Activated T-helper 1 cell treated with anti-CD3 and anti-CD28 coated beads, Interleukin-12 subunit alpha, Interleukin-12 subunit beta, Interleukin-2, Interleukin-4 antibody, amounts not matched to agents 30 ng/mL and 10 ng/mL and 1 ng/mL, durations not matched to agents 14 hours and 24 hours and 36 hours (primary cell): ENCODE results near the gene KCNQ1. TPM values are rescaled to one million over a fixed set of nuclear protein-coding genes. Genes with fewer than 3 reads are reported as not detected.

Experiments used
- DNase-seq: peaks from one replicate; pipeline ENCODE4 v3.0.0; 2021; ENCODE audit warnings: low spot score
- H3K27ac Mint-ChIP-seq: one replicate; pipeline ENCODE4 v1.8.0; 2021; ENCODE audit warnings: mild to moderate bottlenecking, mixed read lengths
- H3K27me3 Mint-ChIP-seq: one replicate; pipeline ENCODE4 v1.8.0; 2022; ENCODE audit warnings: mild to moderate bottlenecking, moderate library complexity, mixed read lengths; ENCODE audit not compliant: insufficient read depth
- H3K36me3 Mint-ChIP-seq: one replicate; pipeline ENCODE4 v1.8.0; 2021; ENCODE audit warnings: low read depth, mixed read lengths
- H3K4me1 Mint-ChIP-seq: one replicate; pipeline ENCODE4 v1.8.0; 2021; ENCODE audit warnings: low read depth, mixed read lengths
- H3K4me3 Mint-ChIP-seq: one replicate; pipeline ENCODE4 v1.8.0; 2021; ENCODE audit warnings: mild to moderate bottlenecking, moderate library complexity, mixed read lengths
- H3K9me3 Mint-ChIP-seq: one replicate; pipeline ENCODE4 v1.8.0; 2021; ENCODE audit warnings: mixed read lengths
- intact Hi-C: fragments of 100-400 bp; cut with micrococcal nuclease; formaldehyde crosslinking; loops from one replicate; pipeline ENCODE4 v1.15.1; 2024
- total RNA-seq: library from RNA; stranded (reverse); gene quantifications from 2 replicates; pipeline ENCODE4 v1.2.3, GENCODE V29; 2022

Gene KCNQ1
- total RNA-seq, 1 donor from 2014 or later = 6.4 TPM

- DNase-seq = no peak
- Mint-ChIP-seq H3K4me1 (no peaks in the 10 kb centered on the region), H3K27me3 (peaks cover 8% of the 10 kb centered on the region), H3K4me3 (no peak overlapping the region), H3K36me3 (no peaks in the 10 kb centered on the region), H3K27ac (no peak overlapping the region), H3K9me3 (no peaks in the 10 kb centered on the region)
- intact Hi-C loops = no loop called here
Observed at GRCh38 chr11:2877474-2877873, 432.7 kb downstream of the KCNQ1 start.

- Mint-ChIP-seq H3K4me1 (no peaks in the 10 kb centered on the region), H3K36me3 (no peaks in the 10 kb centered on the region), H3K4me3 (no peak overlapping the region), H3K27ac (no peak overlapping the region), H3K9me3 (no peaks in the 10 kb centered on the region), H3K27me3 (peaks cover 20% of the 10 kb centered on the region)
- intact Hi-C loops = no loop called here
- DNase-seq = no peak
Observed at GRCh38 chr11:2878782-2879181, 434.0 kb downstream of the KCNQ1 start.

DNA sequence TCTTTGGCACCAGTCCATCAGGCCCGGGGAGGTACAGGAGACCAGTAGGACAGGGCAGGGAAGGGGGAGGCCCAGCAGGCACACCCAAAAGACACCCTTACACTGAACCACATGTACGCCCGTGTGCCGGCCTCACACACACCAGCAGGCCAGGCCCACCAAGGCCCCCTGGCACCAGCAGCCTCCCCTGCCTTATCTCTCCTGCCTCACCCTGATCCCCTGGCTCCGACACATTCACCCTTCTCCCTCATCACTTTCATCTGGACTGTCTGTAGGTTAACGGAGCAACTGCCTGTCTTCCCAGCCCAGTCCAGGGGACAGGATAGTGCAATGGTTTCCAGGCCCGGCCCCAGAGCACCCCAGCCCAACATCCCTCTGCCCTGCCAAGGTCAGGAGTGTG is 435.8 kb downstream of the KCNQ1 start:
- Mint-ChIP-seq H3K4me1 (no peaks in the 10 kb centered on the region), H3K9me3 (no peaks in the 10 kb centered on the region), H3K27me3 (peaks cover 20% of the 10 kb centered on the region), H3K36me3 (no peaks in the 10 kb centered on the region), H3K4me3 (no peak overlapping the region), H3K27ac (no peak overlapping the region)
- intact Hi-C loops = no loop called here
- no peak for DNase-seq

GRCh38 chr11:2881076-2881980 is 436.5 kb downstream of the KCNQ1 start:
- intact Hi-C loops = no loop called here
- Mint-ChIP-seq H3K36me3 (no peaks in the 10 kb centered on the region), H3K4me3 (no peak overlapping the region), H3K9me3 (no peaks in the 10 kb centered on the region), H3K27me3 (peaks cover 20% of the 10 kb centered on the region), H3K4me1 (no peaks in the 10 kb centered on the region), H3K27ac (no peak overlapping the region)
- DNase-seq = no peak

DNA sequence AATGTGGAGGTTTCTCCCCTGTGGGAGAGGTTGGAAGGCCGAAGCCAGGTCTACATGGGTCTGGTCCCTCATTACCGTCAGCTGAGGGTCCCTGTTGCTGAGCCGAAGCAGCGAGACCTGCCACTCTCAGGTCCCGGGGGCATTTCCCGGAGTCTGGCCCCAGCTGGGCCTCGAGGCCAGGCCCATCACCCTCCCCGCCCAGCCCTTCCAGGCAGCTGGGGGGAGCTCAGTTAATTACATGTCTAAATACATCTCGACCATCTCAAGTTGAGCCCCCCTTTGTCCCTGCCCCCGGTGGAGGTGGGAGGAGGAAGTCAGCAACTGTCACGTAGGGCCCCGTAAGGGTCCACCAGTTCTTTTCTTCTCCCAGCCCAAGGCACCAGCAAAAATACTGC is 437.2 kb downstream of the KCNQ1 start:
- Mint-ChIP-seq H3K36me3 (no peaks in the 10 kb centered on the region), H3K4me3 (no peak overlapping the region), H3K27ac (no peak overlapping the region), H3K9me3 (no peaks in the 10 kb centered on the region), H3K4me1 (no peaks in the 10 kb centered on the region), H3K27me3 (peaks cover 20% of the 10 kb centered on the region)
- DNase-seq = no peak
- intact Hi-C loops = no loop called here

- Mint-ChIP-seq H3K27me3 (peaks cover 24% of the 10 kb centered on the region), H3K36me3 (no peaks in the 10 kb centered on the region), H3K27ac (no peak overlapping the region), H3K4me3 (peak overlapping the region; percentile 63), H3K9me3 (no peaks in the 10 kb centered on the region), H3K4me1 (no peaks in the 10 kb centered on the region)
- DNase-seq = no peak
- intact Hi-C loops = no loop called here
Observed at GRCh38 chr11:2882396-2883110, 437.7 kb downstream of the KCNQ1 start.

GRCh38 chr11:2883640-2883978 is 438.8 kb downstream of the KCNQ1 start:
- intact Hi-C loops = no loop called here
- Mint-ChIP-seq H3K4me3 (no peak overlapping the region), H3K27me3 (peaks cover 24% of the 10 kb centered on the region), H3K9me3 (no peaks in the 10 kb centered on the region), H3K27ac (no peak overlapping the region), H3K36me3 (no peaks in the 10 kb centered on the region), H3K4me1 (no peaks in the 10 kb centered on the region)
- DNase-seq = no peak

DNA sequence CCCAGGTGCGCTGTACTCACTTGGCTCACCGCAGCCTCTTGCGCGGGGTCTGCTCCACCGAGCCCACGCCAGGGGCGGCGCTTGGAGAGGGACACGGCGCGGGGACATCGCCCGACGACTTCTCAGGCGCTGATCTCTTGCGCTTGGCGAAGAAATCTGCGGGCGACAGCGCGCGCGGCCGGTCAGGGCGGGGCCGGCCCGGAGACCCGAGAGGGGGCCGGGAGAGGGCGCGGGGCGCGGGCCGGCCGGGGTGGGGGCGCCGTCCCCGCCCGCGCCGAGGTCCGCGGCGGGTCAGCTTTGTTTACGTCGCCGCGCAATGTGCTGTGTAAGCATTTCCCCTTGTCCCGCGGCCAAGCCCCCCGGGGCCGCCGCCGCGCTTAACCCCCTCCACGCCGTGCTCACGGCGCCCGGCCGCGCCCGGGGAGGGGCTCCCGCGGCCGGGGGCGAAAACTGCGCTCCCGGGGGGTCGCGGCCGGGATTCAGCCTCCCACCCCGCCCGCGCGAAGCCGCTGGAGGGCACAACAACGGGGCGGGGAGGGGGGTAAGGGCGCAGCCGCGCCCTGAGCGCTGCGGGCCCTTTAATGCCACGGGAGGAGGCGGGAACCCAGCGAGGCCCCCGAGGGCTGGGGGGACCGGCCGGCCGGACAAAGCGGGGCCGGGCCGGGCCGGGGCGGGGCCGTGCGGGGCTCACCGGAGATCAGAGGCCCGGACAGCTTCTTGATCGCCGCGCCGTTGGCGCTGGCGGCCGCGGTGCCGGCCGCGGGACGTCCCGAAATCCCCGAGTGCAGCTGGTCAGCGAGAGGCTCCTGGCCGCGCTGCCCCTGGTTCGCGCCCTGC is 439.4 kb downstream of the KCNQ1 start:
- intact Hi-C loops = loop anchor here (2.0 kb wide), 3 partner anchors 15 to 615 kb away; partner anchors contain the start of gene TSPAN32
- Mint-ChIP-seq H3K4me3 (no peak overlapping the region), H3K9me3 (no peaks in the 10 kb centered on the region), H3K27ac (no peak overlapping the region), H3K4me1 (no peaks in the 10 kb centered on the region), H3K36me3 (no peaks in the 10 kb centered on the region), H3K27me3 (peaks cover 24% of the 10 kb centered on the region)
- no peak for DNase-seq

DNA sequence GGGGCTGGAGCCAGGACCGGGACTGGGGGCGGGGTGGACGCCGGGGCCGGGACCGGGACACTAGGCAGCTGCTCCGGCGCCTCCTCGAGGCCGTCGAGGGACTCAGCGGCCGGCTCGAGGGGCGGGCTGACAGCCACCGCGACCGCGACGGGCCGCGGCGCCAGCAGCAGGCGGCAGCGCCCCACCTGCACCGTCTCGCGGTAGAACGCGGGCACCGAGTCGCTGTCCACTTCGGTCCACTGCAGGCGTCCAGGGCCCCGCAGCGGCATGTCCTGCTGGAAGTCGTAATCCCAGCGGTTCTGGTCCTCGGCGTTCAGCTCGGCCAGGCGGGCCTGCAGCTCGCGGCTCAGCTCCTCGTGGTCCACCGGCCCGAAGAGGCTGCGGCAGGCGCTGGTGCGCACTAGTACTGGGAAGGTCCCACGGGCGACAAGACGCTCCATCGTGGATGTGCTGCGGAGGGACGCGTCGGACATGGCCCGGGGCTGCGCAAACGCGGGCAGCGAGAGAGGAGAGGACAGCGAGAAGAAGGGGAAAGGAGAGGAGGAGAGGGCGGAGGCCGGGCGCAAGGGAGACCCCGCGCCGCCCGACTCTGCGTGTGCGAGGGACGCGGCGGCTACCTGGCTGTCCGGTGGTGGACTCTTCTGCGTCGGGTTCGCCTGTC is 440.3 kb downstream of the KCNQ1 start:
- no peak for DNase-seq
- Mint-ChIP-seq H3K27ac (peak overlapping the region; percentile 58), H3K9me3 (no peaks in the 10 kb centered on the region), H3K4me1 (no peaks in the 10 kb centered on the region), H3K36me3 (no peaks in the 10 kb centered on the region), H3K27me3 (peaks cover 21% of the 10 kb centered on the region), H3K4me3 (peak overlapping the region; percentile 88)
- intact Hi-C loops = loop anchor here (1.0 to 5.0 kb wide), 9 partner anchors 14 to 616 kb away; partner anchors contain the start of genes CARS1, TRPM5 and TSPAN32

GRCh38 chr11:2885678-2886081 is 440.9 kb downstream of the KCNQ1 start, which contains the start of gene CDKN1C:
TSS of gene CDKN1C (minus strand) at chr11:2885775. CDS start at chr11:2885456, 319 bp downstream.
- Mint-ChIP-seq H3K4me1 (no peaks in the 10 kb centered on the region), H3K9me3 (no peaks in the 10 kb centered on the region), H3K36me3 (no peaks in the 10 kb centered on the region), H3K27me3 (peaks cover 21% of the 10 kb centered on the region), H3K27ac (peak within 1 kb of the TSS; percentile 58), H3K4me3 (peak within 1 kb of the TSS; percentile 88)
- intact Hi-C loops = loop anchor here (1.0 to 5.0 kb wide), 9 partner anchors 13 to 617 kb away; partner anchors contain the start of genes CARS1, TRPM5 and TSPAN32
- DNase-seq = peak; percentile 77

GRCh38 chr11:2886191-2886894 is 441.5 kb downstream of the KCNQ1 start:
- H3K36me3 Mint-ChIP-seq = no peaks in the 10 kb centered on the region
- no peaks in the 10 kb centered on the region for H3K9me3 Mint-ChIP-seq
- intact Hi-C loops = loop anchor here (5.0 kb wide), 2 partner anchors 101 to 206 kb away; no protein-coding TSS in a partner anchor
- peak overlapping the region; percentile 9 for H3K4me3 Mint-ChIP-seq
- H3K4me1 Mint-ChIP-seq = peaks cover 2% of the 10 kb centered on the region
- no peak for DNase-seq
- H3K27me3 Mint-ChIP-seq = peaks cover 18% of the 10 kb centered on the region
- no peak overlapping the region for H3K27ac Mint-ChIP-seq
